GM12891 (cell line): Measurements from ENCODE around the gene FGF12.
A peak's percentile ranks its signal among the peaks of the same experiment; 100 is the strongest.

ENCODE experiments used
- DNase-seq: peaks from one replicate; pipeline ENCODE4 v3.0.0; 2011; ENCODE audit warnings: low spot score; ENCODE audit not compliant: insufficient read length
- FAIRE-seq: peaks from 2 replicates; lab custom pipeline; 2011; peaks lifted over from hg19 to GRCh38; lab: Jason Lieb, UNC
- PAX5 ChIP-seq: IDR thresholded peaks from 2 replicates; pipeline ENCODE4 v1.6.1; 2011; ENCODE audit warnings: low read length, moderate library complexity, mild to moderate bottlenecking; ENCODE audit not compliant: insufficient read depth, severe bottlenecking
- POLR2A ChIP-seq: IDR thresholded peaks from 2 replicates; pipeline ENCODE4 v1.6.1; 2011; ENCODE audit warnings: low read depth, low read length, control low read depth
- POLR2AphosphoS5 ChIP-seq: IDR thresholded peaks from 2 replicates; pipeline ENCODE4 v1.6.1; 2011; ENCODE audit warnings: low read depth, low read length, control low read depth
- POU2F2 ChIP-seq: IDR thresholded peaks from 2 replicates; pipeline ENCODE4 v1.6.1; 2011; ENCODE audit warnings: low read depth, mild to moderate bottlenecking, control low read depth, low read length, moderate library complexity
- SPI1 ChIP-seq: IDR thresholded peaks from 2 replicates; pipeline ENCODE4 v1.6.1; 2011; ENCODE audit warnings: low read depth, low read length, control low read depth
- TAF1 ChIP-seq: IDR thresholded peaks from 2 replicates; pipeline ENCODE4 v1.6.1; 2011; ENCODE audit warnings: low read depth, low read length, control low read depth

Gene FGF12

GRCh38 chr3:192133271-192133670, 594.1 kb downstream of the FGF12 start:
- TF ChIP-seq TAF1 (no peak), PAX5 (no peak), POLR2A (no peak), POU2F2 (no peak), POLR2AphosphoS5 (no peak), SPI1 (no peak)
- FAIRE-seq (no peak), DNase-seq (no peak)

- DNase-seq (no peak), FAIRE-seq (peak; percentile 86)
- TF ChIP-seq SPI1 (no peak), PAX5 (no peak), POLR2A (no peak), TAF1 (no peak), POU2F2 (no peak)
Measured at GRCh38 chr3:192130534-192131132, 596.7 kb downstream of the FGF12 start.

- no peak for DNase-seq
- no peak for FAIRE-seq
- TF ChIP-seq TAF1 (no peak), SPI1 (no peak), POLR2AphosphoS5 (no peak), PAX5 (no peak), POU2F2 (no peak), POLR2A (no peak)
Measured at GRCh38 chr3:192129586-192129985, 597.8 kb downstream of the FGF12 start.

GRCh38 chr3:192128922-192129321, 598.4 kb downstream of the FGF12 start:
- FAIRE-seq: no peak
- no peak for TF ChIP-seq POLR2AphosphoS5
- TF ChIP-seq SPI1: no peak
- TF ChIP-seq TAF1: no peak
- TF ChIP-seq POU2F2: no peak
- TF ChIP-seq PAX5: no peak
- TF ChIP-seq POLR2A: no peak
- no peak for DNase-seq

- FAIRE-seq (no peak), DNase-seq (no peak)
- TF ChIP-seq PAX5: no peak
- no peak for TF ChIP-seq POU2F2
- TF ChIP-seq TAF1: no peak
- no peak for TF ChIP-seq POLR2A
- TF ChIP-seq SPI1: no peak
- TF ChIP-seq POLR2AphosphoS5: no peak
Measured at GRCh38 chr3:192128060-192128459, 599.3 kb downstream of the FGF12 start.

GRCh38 chr3:192122832-192123594, 604.3 kb downstream of the FGF12 start:
- TF ChIP-seq PAX5 (no peak), POU2F2 (no peak), SPI1 (peak; percentile 64)
- DNase-seq (no peak), FAIRE-seq (peak; percentile 88)

GRCh38 chr3:192121923-192122322, 605.4 kb downstream of the FGF12 start:
- TF ChIP-seq POU2F2 (no peak), POLR2A (no peak), TAF1 (no peak), PAX5 (no peak), SPI1 (no peak), POLR2AphosphoS5 (no peak)
- DNase-seq: no peak
- no peak for FAIRE-seq

- DNase-seq: no peak
- TF ChIP-seq POLR2AphosphoS5 (no peak), SPI1 (peak; percentile 33; the same call in 1 of the 2 replicates)
- FAIRE-seq: no peak
Measured at GRCh38 chr3:192108820-192109219, 618.5 kb downstream of the FGF12 start.

GRCh38 chr3:192106543-192106942, 620.8 kb downstream of the FGF12 start:
- no peak for TF ChIP-seq POLR2A
- no peak for TF ChIP-seq POU2F2
- TF ChIP-seq SPI1: no peak
- TF ChIP-seq PAX5: no peak
- TF ChIP-seq TAF1: no peak
- TF ChIP-seq POLR2AphosphoS5: no peak
- no peak for DNase-seq
- FAIRE-seq: no peak

- no peak for FAIRE-seq
- no peak for DNase-seq
- no peak for TF ChIP-seq POU2F2
- TF ChIP-seq PAX5: no peak
- no peak for TF ChIP-seq SPI1
- TF ChIP-seq POLR2A: no peak
- TF ChIP-seq POLR2AphosphoS5: no peak
- TF ChIP-seq TAF1: no peak
Measured at GRCh38 chr3:192092388-192093005, 634.8 kb downstream of the FGF12 start.

GRCh38 chr3:192091831-192092230, 635.5 kb downstream of the FGF12 start:
- TF ChIP-seq SPI1 (no peak), POLR2A (no peak), POLR2AphosphoS5 (no peak)
- FAIRE-seq: no peak
- DNase-seq: no peak
